H1 (cell line): Measurements from ENCODE around the gene FGF6. TPM values are rescaled to one million over a fixed set of nuclear protein-coding genes. Genes with fewer than 3 reads are reported as not detected.

Experiments used
- CTCF ChIA-PET: fragments of 300-600 bp; sonication (Branson Sonifier 250); formaldehyde crosslinking; loops from one replicate; lab custom pipeline; 2021; ENCODE audit not compliant: partially characterized antibody; lab: Charles Lee
- POLR2A ChIA-PET: fragments of 300-600 bp; sonication (Branson Sonifier 250); formaldehyde crosslinking; loops from one replicate; lab custom pipeline; 2021; ENCODE audit warnings: inconsistent platforms; ENCODE audit not compliant: partially characterized antibody; lab: Charles Lee
- DNase-seq, 2 experiments: peaks; one replicate each; pipeline versions ENCODE4 v3.0.0 to v3.0.0-alpha.2; 2010 to 2022; ENCODE audit warnings: low spot score in 2 of 2, low read depth in 1 of 2, mixed read lengths in 1 of 2
- FAIRE-seq: peaks from 2 replicates; lab custom pipeline; 2011; peaks lifted over from hg19 to GRCh38; lab: Jason Lieb, UNC
- H2AFZ ChIP-seq: 2 replicates; pipeline ENCODE4 v1.8.1; 2012; ENCODE audit warnings: low read length, inconsistent platforms
- H2AK5ac ChIP-seq: 2 replicates; pipeline ENCODE4 v1.6.1; 2013; ENCODE audit warnings: low read depth, low read length
- H2BK120ac ChIP-seq: replicated peaks from 2 replicates; pipeline ENCODE3; 2013; ENCODE audit warnings: low read depth, low read length, inconsistent platforms
- H2BK12ac ChIP-seq: 2 replicates; pipeline ENCODE4 v1.6.1; 2013; ENCODE audit warnings: low read depth, low read length
- H2BK15ac ChIP-seq: 2 replicates; pipeline ENCODE4 v1.6.1; 2013; ENCODE audit warnings: low read length
- H2BK20ac ChIP-seq: 2 replicates; pipeline ENCODE4 v1.6.1; 2013; ENCODE audit warnings: low read length
- H2BK5ac ChIP-seq: 2 replicates; pipeline ENCODE4 v1.6.1; 2013; ENCODE audit warnings: low read depth, low read length
- H3K14ac ChIP-seq: 2 replicates; pipeline ENCODE4 v1.6.1; 2013; ENCODE audit warnings: inconsistent platforms; ENCODE audit not compliant: insufficient read length
- H3K18ac ChIP-seq: 2 replicates; pipeline ENCODE4 v1.6.1; 2013; ENCODE audit warnings: low read length; ENCODE audit errors: extremely low read depth
- H3K23ac ChIP-seq: 2 replicates; pipeline ENCODE4 v1.6.1; 2013; ENCODE audit warnings: inconsistent platforms; ENCODE audit not compliant: insufficient read length
- H3K23me2 ChIP-seq: 2 replicates; pipeline ENCODE4 v1.6.1; 2013; ENCODE audit warnings: low read depth, low read length
- H3K27ac ChIP-seq: 2 replicates; pipeline ENCODE4 v1.6.1; 2011; ENCODE audit warnings: low read depth, low read length, inconsistent platforms
- H3K27me3 ChIP-seq, 4 experiments: replicated peaks in 1 of 4; 1 replicate in 1 of 4; 2 replicates in 3 of 4; pipeline versions ENCODE4 v1.6.1 to v1.8.1; 2011 to 2013; ENCODE audit warnings: low read length in 3 of 4, mild to moderate bottlenecking in 3 of 4, inconsistent platforms in 2 of 4, mixed read lengths in 2 of 4, moderate library complexity in 1 of 4; ENCODE audit not compliant: control insufficient read depth in 3 of 4, insufficient read depth in 3 of 4; ENCODE audit errors: extremely low read depth in 1 of 4
- H3K36me3 ChIP-seq, 4 experiments: 2 replicates each; pipeline versions ENCODE4 v1.6.1 to v1.8.1; 2011 to 2013; ENCODE audit warnings: mild to moderate bottlenecking in 4 of 4, low read length in 3 of 4, moderate library complexity in 2 of 4, control low read depth in 1 of 4, inconsistent platforms in 1 of 4; ENCODE audit not compliant: insufficient read depth in 4 of 4, control insufficient read depth in 2 of 4
- H3K4ac ChIP-seq: replicated peaks from 2 replicates; pipeline ENCODE3; 2013; ENCODE audit warnings: low read length, low read depth, mixed read lengths, inconsistent platforms; ENCODE audit not compliant: insufficient read length
- H3K4me1 ChIP-seq, 4 experiments: replicated peaks in 1 of 4; 1 replicate in 1 of 4; 2 replicates in 3 of 4; pipeline versions ENCODE4 v1.6.1 to v1.8.1; 2011 to 2013; ENCODE audit warnings: low read length in 3 of 4, inconsistent platforms in 2 of 4, mixed read lengths in 1 of 4; ENCODE audit not compliant: insufficient read depth in 4 of 4, control insufficient read depth in 3 of 4
- H3K4me2 ChIP-seq, 2 experiments: 2 replicates each; pipeline versions ENCODE4 v1.6.1 to v1.8.1; 2011 to 2013; ENCODE audit warnings: low read depth in 2 of 2, low read length in 2 of 2, control low read depth in 1 of 2, inconsistent platforms in 1 of 2, mild to moderate bottlenecking in 1 of 2; ENCODE audit not compliant: insufficient read depth in 1 of 2
- H3K4me3 ChIP-seq, 4 experiments: fragments of 200-600, 300-600 bp in 1 of 4; sonication (generic), shearing (Covaris generic), sonication (Bioruptor Twin) in 1 of 4; 2 replicates each; pipeline versions ENCODE4 v1.5.1 to v1.8.1; 2011 to 2016; ENCODE audit warnings: low read length in 4 of 4, low read depth in 3 of 4, control low read depth in 2 of 4, inconsistent platforms in 2 of 4, mild to moderate bottlenecking in 2 of 4, mixed read lengths in 1 of 4, moderate library complexity in 1 of 4; ENCODE audit not compliant: insufficient read depth in 2 of 4; ENCODE audit errors: extremely low read depth in 1 of 4
- H3K56ac ChIP-seq: replicated peaks from 2 replicates; pipeline ENCODE3; 2013; ENCODE audit warnings: low read depth, mild to moderate bottlenecking, mixed read lengths, low read length, inconsistent platforms; ENCODE audit not compliant: insufficient read length
- H3K79me1 ChIP-seq: 2 replicates; pipeline ENCODE4 v1.6.1; 2013; ENCODE audit warnings: low read depth, low read length, control low read depth
- H3K79me2 ChIP-seq, 2 experiments: 2 replicates each; pipeline versions ENCODE4 v1.6.1 to v1.8.1; 2012 to 2013; ENCODE audit warnings: low read length in 2 of 2, mild to moderate bottlenecking in 2 of 2, inconsistent platforms in 1 of 2; ENCODE audit not compliant: insufficient read depth in 2 of 2, control insufficient read depth in 1 of 2
- H3K9ac ChIP-seq, 4 experiments: replicated peaks in 1 of 4; 1 replicate in 1 of 4; 2 replicates in 3 of 4; pipeline versions ENCODE4 v1.6.1 to v1.8.1; 2011 to 2013; ENCODE audit warnings: low read depth in 3 of 4, low read length in 3 of 4, control low read depth in 2 of 4, mild to moderate bottlenecking in 2 of 4, moderate library complexity in 2 of 4, inconsistent platforms in 1 of 4; ENCODE audit errors: extremely low read depth in 1 of 4
- H3K9me3 ChIP-seq, 2 experiments: 2 replicates each; pipeline versions ENCODE4 v1.6.1 to v1.8.1; 2012 to 2013; ENCODE audit warnings: mild to moderate bottlenecking in 2 of 2, moderate library complexity in 2 of 2, control low read depth in 1 of 2, inconsistent platforms in 1 of 2, low read depth in 1 of 2, low read length in 1 of 2, mixed read lengths in 1 of 2; ENCODE audit not compliant: insufficient read depth in 2 of 2
- H4K20me1 ChIP-seq, 2 experiments: replicated peaks in 1 of 2; 2 replicates each; pipeline versions ENCODE3 to v1.8.1; 2011 to 2013; ENCODE audit warnings: inconsistent platforms in 2 of 2, low read length in 2 of 2, mild to moderate bottlenecking in 1 of 2; ENCODE audit not compliant: insufficient read depth in 2 of 2, control insufficient read depth in 1 of 2
- H4K5ac ChIP-seq: 2 replicates; pipeline ENCODE4 v1.6.1; 2013; ENCODE audit warnings: low read length, low read depth, mixed read lengths, inconsistent platforms; ENCODE audit not compliant: insufficient read length
- H4K8ac ChIP-seq: 2 replicates; pipeline ENCODE4 v1.8.0; 2013; ENCODE audit warnings: mild to moderate bottlenecking, moderate library complexity, low read length, inconsistent platforms; ENCODE audit not compliant: insufficient read depth; ENCODE audit errors: extremely low read depth
- H4K91ac ChIP-seq: replicated peaks from 2 replicates; pipeline ENCODE3; 2013; ENCODE audit warnings: low read length, mixed read lengths, inconsistent platforms; ENCODE audit not compliant: insufficient read length
- BCL11A ChIP-seq, 2 experiments: IDR thresholded peaks; one replicate each; pipeline ENCODE4 v1.6.1; 2011; ENCODE audit warnings: low read depth in 2 of 2, low read length in 2 of 2, mild to moderate bottlenecking in 2 of 2
- CBX8 ChIP-seq: fragments of 300-800, 300-1000 bp; sonication (generic); IDR thresholded peaks from 2 replicates; pipeline ENCODE4 v1.7.1; 2016; ENCODE audit warnings: low read depth, low read length, borderline replicate concordance
- CEBPB ChIP-seq: IDR thresholded peaks from 2 replicates; pipeline ENCODE4 v1.6.1; 2012; ENCODE audit warnings: low read depth, low read length
- CREB1 ChIP-seq: IDR thresholded peaks from 2 replicates; pipeline ENCODE4 v1.6.1; 2012; ENCODE audit warnings: inconsistent platforms
- EP300 ChIP-seq, 2 experiments: IDR thresholded peaks; 1 replicate in 1 of 2; 2 replicates in 1 of 2; pipeline ENCODE4 v1.6.1; 2011 to 2012; ENCODE audit warnings: low read depth in 2 of 2, low read length in 2 of 2, mild to moderate bottlenecking in 2 of 2, borderline replicate concordance in 1 of 2, inconsistent platforms in 1 of 2, moderate library complexity in 1 of 2
- HDAC6 ChIP-seq: IDR thresholded peaks from one replicate; pipeline ENCODE4 v1.7.1; 2012; ENCODE audit warnings: low read depth, mild to moderate bottlenecking, inconsistent platforms, low read length, moderate library complexity
- JUN ChIP-seq: IDR thresholded peaks from 2 replicates; pipeline ENCODE4 v1.6.1; 2011; ENCODE audit warnings: low read depth, mild to moderate bottlenecking, improper control_type of control experiment, low read length
- MAFK ChIP-seq: IDR thresholded peaks from 2 replicates; pipeline ENCODE4 v1.6.1; 2012; ENCODE audit warnings: low read depth, mild to moderate bottlenecking, improper control_type of control experiment, low read length
- POLR2A ChIP-seq, 2 experiments: IDR thresholded peaks; 1 replicate in 1 of 2; 2 replicates in 1 of 2; pipeline ENCODE4 v1.6.1; 2011; ENCODE audit warnings: low read depth in 2 of 2, low read length in 2 of 2, mild to moderate bottlenecking in 2 of 2; ENCODE audit errors: control extremely low read depth in 1 of 2
- SIN3A ChIP-seq, 2 experiments: IDR thresholded peaks in 1 of 2; conservative IDR thresholded peaks in 1 of 2; 2 replicates each; pipeline ENCODE4 v1.6.1; 2011 to 2012; ENCODE audit warnings: low read length in 2 of 2, improper control_type of control experiment in 1 of 2, low read depth in 1 of 2, mild to moderate bottlenecking in 1 of 2
- SP1 ChIP-seq: IDR thresholded peaks from 2 replicates; pipeline ENCODE4 v1.6.1; 2011; ENCODE audit warnings: low read depth, low read length
- WGBS, 2 experiments: shearing (Covaris generic) in 1 of 2; methylation state at CpG; one replicate each; pipeline versions ENCODE4 v1.1.6 to v1.1.7; 2013 to 2015; ENCODE audit warnings: low lambda C conversion rate in 2 of 2, mixed read lengths in 2 of 2, inconsistent platforms in 1 of 2, low coverage in 1 of 2, missing lambda C conversion rate in 1 of 2; ENCODE audit not compliant: insufficient replicate concordance in 2 of 2, insufficient coverage in 1 of 2, insufficient read length in 1 of 2; ENCODE audit errors: extremely low coverage in 1 of 2, missing lambda C conversion rate in 1 of 2; 5-methylcytosine and 5-hydroxymethylcytosine counted together
- polyA plus RNA-seq, 7 experiments: library from polyadenylated mRNA; depleted of rRNA in 3 of 7; stranded (reverse) in 5 of 7; unstranded in 2 of 7; fragments of >200 nt in 5 of 7; fragments of 200-250 nt in 2 of 7; gene quantifications; 1 replicate in 5 of 7; 2 replicates in 1 of 7; 4 replicates in 1 of 7; pipeline versions ENCODE4 v1.2.1 to v1.2.3, GENCODE V29; 2011 to 2013; ENCODE audit warnings: missing spikeins in 2 of 7, mixed read lengths in 2 of 7
- total RNA-seq: library from RNA; stranded (reverse); fragmentation: NEBNext Ultra II Directional; extraction: Animal tissue kit (Norgen Biotek cat#: 25700); gene quantifications from 2 replicates; pipeline ENCODE4 v1.2.1, GENCODE V29; 2021
- TF ChIP-seq, protein P1 (sequence below): IDR thresholded peaks from 2 replicates; pipeline ENCODE4 v1.6.1; 2012; ENCODE audit warnings: inconsistent platforms

The FGF6 gene
- total and polyA plus RNA-seq, 2 of the 8 experiments (the other 6 are each of a cell fraction or from before 2014, with no cell fraction given): not detected

GRCh38 chr12:4483885-4484823 lies 38.5 kb upstream of the FGF6 start:
- no peaks in the 10 kb centered on the region for H3K23me2 ChIP-seq
- H3K4me2 ChIP-seq: no peak overlapping the region
- H2BK5ac ChIP-seq: no peak overlapping the region
- no peak overlapping the region for H2BK120ac ChIP-seq
- no peaks in the 10 kb centered on the region for H3K79me1 ChIP-seq
- H3K4me3 ChIP-seq: no peak overlapping the region
- no peak overlapping the region for H3K9ac ChIP-seq
- no peaks in the 10 kb centered on the region for H3K79me2 ChIP-seq
- H4K20me1 ChIP-seq: no peaks in the 10 kb centered on the region
- 0 out of 2 replicates have a peak overlapping the region, but pooled peaks have one; percentile 1 for H2BK12ac ChIP-seq
- H3K9me3 ChIP-seq: peaks cover 4% of the 10 kb centered on the region in 2 experiments; a peak in 3 of 4 replicates
- H3K56ac ChIP-seq: no peak overlapping the region
- no peak overlapping the region for H2AFZ ChIP-seq
- no peak overlapping the region for H4K5ac ChIP-seq
- ChIA-PET POLR2A (interaction anchor here (0.8 kb wide), 1 partner anchor 9 kb away, joined by 3 read pairs; no protein-coding TSS in a partner anchor), CTCF (interaction anchor here (2.5 kb wide), 1 partner anchor 10 kb away, joined by 10 read pairs; no protein-coding TSS in a partner anchor)
- no peak for FAIRE-seq
- no peak for DNase-seq
- no peak overlapping the region for H4K8ac ChIP-seq
- no peak overlapping the region for H2AK5ac ChIP-seq
- peaks cover 0 to 2% (median 0%) of the 10 kb centered on the region in 4 experiments; a peak in 2 of 8 replicates for H3K36me3 ChIP-seq
- no peak overlapping the region for H3K14ac ChIP-seq
- H4K91ac ChIP-seq: peak overlapping the region; percentile 4
- H2BK15ac ChIP-seq: no peak overlapping the region
- no peak overlapping the region for H3K27ac ChIP-seq
- no peak overlapping the region for H3K23ac ChIP-seq
- H3K4ac ChIP-seq: no peak overlapping the region
- 94% methylated on average over 4 of the region's 4 CpGs; no CpG with 5 or more reads in 1 of the 2 experiments for WGBS, 2 experiments
- H2BK20ac ChIP-seq: no peak overlapping the region
- peaks cover 0 to 3% (median 1%) of the 10 kb centered on the region in 4 experiments; a peak in 4 of 7 replicates for H3K4me1 ChIP-seq
- no peaks in the 10 kb centered on the region for H3K27me3 ChIP-seq
- no peak overlapping the region for H3K18ac ChIP-seq
- TF ChIP-seq BCL11A (IDR thresholded peaks at IDR 0.05; ENCODE audit: low read depth in 2 of 2, low read length in 2 of 2) (no peak), HDAC6 (no peak), CBX8 (no peak), JUN (no peak), MAFK (no peak), CREB1 (no peak), EP300 (IDR thresholded peaks at IDR 0.05; ENCODE audit: borderline replicate concordance in 1 of 2, low read depth in 2 of 2, low read length in 2 of 2) (no peak), CEBPB (no peak), POLR2A (IDR thresholded peaks at IDR 0.05; ENCODE audit: control extremely low read depth in 1 of 2, low read depth in 2 of 2, low read length in 2 of 2) (no peak), SIN3A (conservative IDR thresholded peaks at IDR 0.05 in 1 of 2, IDR thresholded peaks at IDR 0.05 in 1 of 2; ENCODE audit: low read depth in 1 of 2, low read length in 2 of 2) (no peak), SP1 (no peak)
- TF ChIP-seq, protein P1, sequence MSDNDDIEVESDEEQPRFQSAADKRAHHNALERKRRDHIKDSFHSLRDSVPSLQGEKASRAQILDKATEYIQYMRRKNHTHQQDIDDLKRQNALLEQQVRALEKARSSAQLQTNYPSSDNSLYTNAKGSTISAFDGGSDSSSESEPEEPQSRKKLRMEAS: no peak
